A673 (cell line): Measurements from ENCODE around the gene DGCR8. TPM values are rescaled to one million over a fixed set of nuclear protein-coding genes. Genes with fewer than 3 reads are reported as not detected.

ENCODE experiments used
- BruUV-seq: library from RNA; stranded (reverse); fragments of 400-500 nt; replicated peaks from 2 replicates; lab custom pipeline; 2021; lab: Mats Ljungman, UMichigan
- CTCF ChIA-PET: fragments of 300-600 bp; sonication (Branson Sonifier 250); formaldehyde crosslinking; loops from one replicate; lab custom pipeline; 2022; ENCODE audit warnings: antibody characterized with exemption; lab: Charles Lee
- POLR2A ChIA-PET: fragments of 300-600 bp; sonication (Branson Sonifier 250); formaldehyde crosslinking; loops from one replicate; lab custom pipeline; 2022; ENCODE audit warnings: antibody characterized with exemption; ENCODE audit not compliant: low non-redundant PET; lab: Charles Lee
- DNase-seq: peaks from one replicate; pipeline ENCODE4 v3.0.0-alpha.2; 2015; ENCODE audit warnings: low spot score
- H3K27ac ChIP-seq: fragments of 200-600 bp; sonication (generic); 2 replicates; pipeline ENCODE4 v1.5.1; 2016; ENCODE audit warnings: mixed run types, low read depth, mild to moderate bottlenecking, mixed read lengths, antibody characterized with exemption, low read length; ENCODE audit not compliant: poor library complexity, severe bottlenecking
- H3K27me3 ChIP-seq: fragments of 200-600 bp; sonication (generic); replicated peaks from 2 replicates; pipeline ENCODE4 v1.6.1; 2017; ENCODE audit warnings: mixed run types, low read depth, mild to moderate bottlenecking, mixed read lengths, antibody characterized with exemption, low read length; ENCODE audit not compliant: insufficient read depth, poor library complexity
- H3K36me3 ChIP-seq: fragments of 200-600 bp; sonication (generic); 2 replicates; pipeline ENCODE4 v1.6.1; 2016; ENCODE audit warnings: mixed run types, mild to moderate bottlenecking, mixed read lengths, antibody characterized with exemption, low read length; ENCODE audit not compliant: insufficient read depth, poor library complexity, severe bottlenecking
- H3K4me1 ChIP-seq: fragments of 200-600 bp; sonication (generic); 2 replicates; pipeline ENCODE4 v1.6.1; 2017; ENCODE audit warnings: mixed run types, mild to moderate bottlenecking, mixed read lengths, antibody characterized with exemption, low read length; ENCODE audit not compliant: insufficient read depth, poor library complexity, severe bottlenecking
- H3K4me3 ChIP-seq: fragments of 200-600 bp; sonication (generic); 2 replicates; pipeline ENCODE4 v1.5.1; 2016; ENCODE audit warnings: low read depth, mixed run types, mild to moderate bottlenecking, mixed read lengths, low read length; ENCODE audit not compliant: poor library complexity, severe bottlenecking
- H3K9me3 ChIP-seq: fragments of 200-600 bp; sonication (generic); 2 replicates; pipeline ENCODE4 v1.6.1; 2016; ENCODE audit warnings: mixed run types, low read depth, mild to moderate bottlenecking, mixed read lengths, antibody characterized with exemption, low read length; ENCODE audit not compliant: poor library complexity, severe bottlenecking
- CTCF ChIP-seq: fragments of 300-800, 200-600 bp; sonication (generic); conservative IDR thresholded peaks from 2 replicates; pipeline ENCODE4 v1.5.1; 2017; ENCODE audit warnings: low read depth, mild to moderate bottlenecking, antibody characterized with exemption, low read length, moderate library complexity, mixed read lengths
- EZH2 ChIP-seq: fragments of 200-600 bp; sonication (generic); IDR thresholded peaks from 2 replicates; pipeline ENCODE4 v1.6.1; 2017; ENCODE audit warnings: borderline replicate concordance, low read depth, mild to moderate bottlenecking, mixed read lengths, antibody characterized with exemption, low read length; ENCODE audit not compliant: poor library complexity, severe bottlenecking
- intact Hi-C: fragments of 100-400 bp; cut with micrococcal nuclease; formaldehyde crosslinking; loops from one replicate; pipeline ENCODE4 v1.10.0; 2022; ENCODE audit not compliant: unreplicated experiment
- total RNA-seq: library from RNA; stranded (reverse); gene quantifications from 2 replicates; pipeline ENCODE4 v1.2.3, GENCODE V29; 2021

DGCR8 gene
- total RNA-seq, 1 experiment from 2014 or later, result 63.2 TPM

DNA sequence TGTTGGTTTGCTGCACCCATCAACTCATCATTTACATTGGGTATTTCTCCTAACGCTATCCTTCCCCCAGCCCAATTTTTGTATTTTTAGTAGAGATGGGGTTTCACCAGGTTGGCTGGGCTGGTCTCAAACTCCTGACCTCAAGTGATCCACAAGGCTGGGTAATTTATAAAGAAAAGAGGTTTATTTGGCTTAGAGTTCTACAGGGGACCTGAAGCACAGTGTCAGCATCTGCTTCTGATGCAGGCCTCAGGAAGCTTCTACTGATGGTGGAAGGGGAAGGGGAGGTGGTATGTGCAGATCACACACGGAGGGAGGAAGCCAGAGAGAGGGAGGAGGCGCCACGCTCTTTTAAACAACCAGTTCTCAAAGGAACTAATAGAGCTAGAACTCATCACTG is 33.3 kb upstream of the DGCR8 start:
- Histone ChIP-seq H3K36me3 (no peaks in the 10 kb centered on the region), H3K27me3 (no peaks in the 10 kb centered on the region), H3K9me3 (no peaks in the 10 kb centered on the region), H3K27ac (no peak overlapping the region), H3K4me1 (no peaks in the 10 kb centered on the region), H3K4me3 (no peak overlapping the region)
- no peak for TF ChIP-seq EZH2
- TF ChIP-seq CTCF, result no peak
- ChIA-PET CTCF (no interaction called here), POLR2A (no interaction called here)
- intact Hi-C loops, result no loop called here
- DNase-seq, result no peak
- no TSS peak for BruUV-seq

DNA sequence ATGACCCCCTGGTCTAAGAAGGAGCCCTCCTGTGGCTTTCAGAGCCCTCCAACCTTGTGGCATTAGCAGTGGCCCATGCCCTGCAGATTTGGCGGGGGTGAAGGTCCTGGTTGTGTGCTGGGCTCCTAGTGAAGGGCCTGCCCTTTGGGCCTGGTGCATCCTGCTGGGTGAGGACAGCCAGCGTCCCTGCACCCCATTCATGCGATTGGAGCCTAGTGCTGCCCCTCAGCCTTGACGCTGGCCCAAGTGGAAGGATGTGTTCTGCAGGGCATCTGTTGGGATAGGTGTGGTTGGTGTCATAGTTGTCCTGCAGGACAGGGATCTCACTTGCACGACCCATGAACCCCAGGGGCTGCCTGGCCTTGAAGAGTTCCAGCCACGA is 28.1 kb upstream of the DGCR8 start:
- no peak overlapping the region for H3K4me3 ChIP-seq
- no peaks in the 10 kb centered on the region for H3K9me3 ChIP-seq
- BruUV-seq, result no TSS peak
- H3K36me3 ChIP-seq, result no peaks in the 10 kb centered on the region
- intact Hi-C loops, result no loop called here
- no peak overlapping the region for H3K27ac ChIP-seq
- CTCF ChIA-PET, result no interaction called here
- POLR2A ChIA-PET, result no interaction called here
- no peak for DNase-seq
- TF ChIP-seq EZH2 (no peak), CTCF (no peak)
- no peaks in the 10 kb centered on the region for H3K4me1 ChIP-seq
- no peaks in the 10 kb centered on the region for H3K27me3 ChIP-seq

DNA sequence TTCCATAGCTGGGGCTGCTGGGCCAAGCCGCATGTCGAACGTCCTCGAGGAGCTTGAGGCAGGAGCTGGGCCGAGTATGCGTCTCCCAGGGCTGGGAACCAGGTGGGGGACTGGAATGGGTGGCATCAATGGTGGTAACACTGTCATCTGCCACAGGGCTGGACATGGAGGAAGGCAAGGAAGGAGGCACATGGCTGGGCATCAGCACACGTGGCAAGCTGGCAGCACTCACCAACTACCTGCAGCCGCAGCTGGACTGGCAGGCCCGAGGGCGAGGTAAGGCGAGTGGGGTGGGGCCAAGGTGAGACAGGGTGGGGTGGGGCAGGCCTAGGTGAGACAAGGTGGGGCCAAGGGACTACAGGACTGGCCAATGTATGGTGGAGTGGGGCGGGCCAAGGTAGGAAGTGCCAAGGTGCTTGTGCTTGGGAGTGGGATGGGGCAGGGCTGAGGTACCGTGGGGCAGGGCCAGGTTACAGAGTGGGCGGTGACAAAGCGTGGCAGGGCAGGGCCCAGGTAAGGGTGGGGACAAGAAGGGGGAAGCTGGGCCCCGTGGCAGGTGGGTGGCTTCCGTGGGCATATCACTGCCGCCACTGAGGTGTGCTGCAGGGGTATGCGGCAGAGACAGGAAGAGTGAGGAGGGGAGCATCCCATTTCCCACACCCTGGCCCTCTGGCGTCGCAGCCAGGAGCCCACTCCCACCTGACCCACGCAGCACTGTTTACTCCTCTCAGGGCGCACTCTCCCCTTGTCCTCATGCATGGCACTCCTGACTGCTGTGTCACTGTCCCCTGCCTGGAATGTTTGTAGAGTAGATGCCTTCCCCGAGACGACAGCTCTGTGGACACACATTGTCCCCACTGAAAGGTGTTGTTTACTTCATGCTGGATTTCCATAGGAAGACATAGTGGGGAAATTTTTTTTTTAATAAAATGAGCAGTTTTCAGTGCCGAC is 27.5 kb upstream of the DGCR8 start:
- TF ChIP-seq EZH2 (no peak), CTCF (no peak)
- Histone ChIP-seq H3K27ac (no peak overlapping the region), H3K9me3 (no peaks in the 10 kb centered on the region), H3K4me1 (no peaks in the 10 kb centered on the region), H3K27me3 (no peaks in the 10 kb centered on the region), H3K36me3 (no peaks in the 10 kb centered on the region), H3K4me3 (no peak overlapping the region)
- no TSS peak for BruUV-seq
- intact Hi-C loops, result no loop called here
- ChIA-PET CTCF (no interaction called here), POLR2A (no interaction called here)
- DNase-seq, result no peak
